Duodenal mucosa (tissue), 2 donors: ENCODE data around the gene TMEM94.
A peak's percentile ranks its signal among the peaks of the same experiment; 100 is the strongest.
"Not testable (repeated sequence)": the region's sequence is repeated elsewhere in the genome, so short reads cannot be mapped to it uniquely, and the experiment has no call there.

Source experiments
- H3K27ac ChIP-seq: one replicate; pipeline ENCODE4 v1.7.0; 2013; ENCODE audit warnings: low read depth, low read length
- H3K27me3 ChIP-seq, 2 donors: one replicate each; pipeline ENCODE4 v1.7.0; 2013; ENCODE audit warnings: low read length in 2 of 2, control low read depth in 1 of 2; ENCODE audit not compliant: insufficient read depth in 2 of 2, control insufficient read depth in 1 of 2
- H3K36me3 ChIP-seq, 2 donors: one replicate each; pipeline ENCODE4 v1.7.0; 2013; ENCODE audit warnings: low read length in 2 of 2, control low read depth in 1 of 2; ENCODE audit not compliant: insufficient read depth in 2 of 2, control insufficient read depth in 1 of 2
- H3K4me1 ChIP-seq, 2 donors: one replicate each; pipeline ENCODE4 v1.7.0; 2013; ENCODE audit warnings: low read length in 2 of 2, control low read depth in 1 of 2; ENCODE audit not compliant: insufficient read depth in 2 of 2, control insufficient read depth in 1 of 2
- H3K4me3 ChIP-seq, 2 donors: one replicate each; pipeline ENCODE4 v1.7.0; 2013; ENCODE audit warnings: low read length in 2 of 2, low read depth in 1 of 2
- H3K9ac ChIP-seq, 2 donors: one replicate each; pipeline ENCODE4 v1.7.0; 2013; ENCODE audit warnings: low read length in 2 of 2, low read depth in 1 of 2
- H3K9me3 ChIP-seq, 2 donors: one replicate each; pipeline ENCODE4 v1.7.0; 2013; ENCODE audit warnings: low read length in 2 of 2, control low read depth in 1 of 2; ENCODE audit not compliant: control insufficient read depth in 1 of 2

The TMEM94 gene

DNA sequence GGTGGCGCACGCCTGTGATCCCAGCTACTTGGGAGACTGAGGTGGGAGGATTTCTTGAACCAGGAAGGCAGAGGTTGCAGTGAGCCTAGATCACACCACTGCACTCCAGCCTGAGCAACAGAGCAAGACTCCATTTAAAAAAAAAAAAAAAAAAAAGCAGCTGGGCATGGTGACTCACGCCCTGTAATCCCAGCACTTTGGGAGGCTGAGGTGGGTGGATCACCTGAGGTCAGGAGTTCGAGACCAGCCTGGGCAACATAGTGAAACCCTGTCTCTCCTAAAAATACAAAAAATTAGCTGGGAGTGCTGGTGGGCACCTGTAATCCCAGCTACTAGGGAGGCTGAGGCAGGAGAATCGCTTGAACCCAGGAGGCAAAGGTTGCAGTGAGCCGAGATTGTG is 10.5 kb upstream of the TMEM94 start:
- H3K4me3 ChIP-seq, H3K27me3 ChIP-seq, H3K36me3 ChIP-seq, H3K27ac ChIP-seq, H3K9ac ChIP-seq, H3K9me3 ChIP-seq, H3K4me1 ChIP-seq: not testable (repeated sequence)

DNA sequence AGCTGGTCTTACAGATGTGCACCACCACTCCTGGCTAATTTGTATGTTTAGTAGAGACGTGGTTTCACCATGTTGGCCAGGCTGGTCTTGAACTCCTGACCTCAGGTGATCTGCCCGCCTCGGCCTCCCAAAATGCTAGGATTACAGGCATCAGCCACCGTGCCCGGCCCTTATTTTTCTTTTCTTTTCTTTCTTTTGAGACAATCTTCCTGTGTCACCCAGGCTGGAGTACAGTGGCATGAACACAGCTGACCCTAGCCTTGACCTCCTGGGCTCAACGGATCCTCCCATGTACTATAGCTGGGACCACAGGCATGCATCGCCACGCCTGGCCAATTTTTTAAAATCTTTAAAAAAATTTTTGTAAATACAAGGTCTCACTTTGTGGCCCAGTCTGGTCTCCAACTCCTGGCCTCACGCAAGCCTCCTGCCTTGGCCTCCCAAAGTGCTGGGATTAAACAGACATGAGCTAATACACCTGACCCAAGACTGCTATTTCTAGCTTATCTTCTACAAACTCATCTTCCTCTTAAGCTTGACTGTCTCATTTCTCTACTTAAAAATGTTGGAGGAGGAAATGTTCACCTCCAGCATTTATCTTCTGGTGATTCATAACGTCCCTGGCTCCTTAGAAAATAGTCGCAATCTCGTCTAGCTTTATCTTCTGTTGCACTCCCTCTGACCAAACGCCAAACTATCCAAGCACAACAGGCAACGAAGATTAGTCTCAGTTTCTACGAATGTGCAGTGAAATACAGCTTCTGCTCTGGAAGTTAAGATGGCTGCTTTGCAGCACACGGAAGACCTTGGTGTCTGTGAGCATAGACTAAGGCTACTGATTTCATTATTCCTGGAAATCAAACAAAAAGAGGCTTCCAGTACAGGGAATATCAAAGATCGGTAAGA is 8.2 kb upstream of the TMEM94 start:
- H3K4me3 ChIP-seq: no peak overlapping the region
- no peaks in the 10 kb centered on the region for H3K4me1 ChIP-seq
- H3K27me3 ChIP-seq: no peaks in the 10 kb centered on the region
- H3K9me3 ChIP-seq: no peaks in the 10 kb centered on the region
- no peak overlapping the region for H3K27ac ChIP-seq
- no peak overlapping the region for H3K9ac ChIP-seq
- no peaks in the 10 kb centered on the region for H3K36me3 ChIP-seq

DNA sequence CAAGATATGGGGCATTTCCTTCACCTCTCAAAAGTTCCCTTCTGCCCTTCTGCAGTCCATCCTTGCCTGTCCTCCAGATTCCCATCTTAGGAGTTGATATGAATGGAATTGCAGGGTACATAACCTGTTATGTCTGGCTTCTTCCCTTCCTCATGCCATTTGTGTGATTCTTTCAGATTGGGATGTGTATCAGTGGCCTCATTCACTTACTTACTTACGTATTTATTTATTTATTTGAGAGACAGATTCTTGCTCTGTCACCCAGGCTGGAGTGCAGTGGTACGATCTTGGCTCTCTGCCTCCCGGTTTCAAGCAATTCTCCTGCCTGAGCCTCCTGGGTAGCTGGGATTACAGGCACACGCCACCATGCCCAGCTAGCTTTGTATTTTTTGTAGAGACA is 6.2 kb upstream of the TMEM94 start:
- Histone ChIP-seq H3K36me3 (no peaks in the 10 kb centered on the region), H3K4me1 (peaks cover 0 to 10% of the 10 kb centered on the region in 2 donors), H3K27ac (no peak overlapping the region), H3K27me3 (no peaks in the 10 kb centered on the region), H3K9me3 (no peaks in the 10 kb centered on the region), H3K9ac (no peak overlapping the region), H3K4me3 (no peak overlapping the region)

DNA sequence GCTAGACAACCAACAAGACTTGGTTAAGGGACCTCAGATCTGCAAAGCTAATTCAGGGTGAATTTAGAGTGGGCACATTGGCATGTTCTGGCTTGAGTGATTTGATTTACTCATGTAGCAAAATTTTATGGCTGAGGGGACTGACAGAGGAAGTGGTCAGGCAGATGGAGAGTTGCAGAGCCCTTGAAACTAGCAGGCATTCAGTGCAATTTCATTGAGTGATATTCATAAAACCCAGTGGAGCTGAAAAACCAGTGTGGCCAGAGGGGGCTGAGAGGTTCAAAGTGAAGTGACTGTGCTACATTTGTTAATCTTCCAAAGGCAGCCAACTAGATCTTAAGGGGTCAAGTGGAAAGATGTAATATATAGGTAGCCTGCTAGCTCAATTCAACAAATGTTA is 2.2 kb upstream of the TMEM94 start:
- Histone ChIP-seq H3K36me3 (no peaks in the 10 kb centered on the region), H3K4me1 (peaks cover 17 to 27% of the 10 kb centered on the region in 2 donors), H3K4me3 (no peak overlapping the region), H3K27ac (no peak overlapping the region), H3K9ac (no peak overlapping the region), H3K9me3 (no peaks in the 10 kb centered on the region), H3K27me3 (no peaks in the 10 kb centered on the region)

DNA sequence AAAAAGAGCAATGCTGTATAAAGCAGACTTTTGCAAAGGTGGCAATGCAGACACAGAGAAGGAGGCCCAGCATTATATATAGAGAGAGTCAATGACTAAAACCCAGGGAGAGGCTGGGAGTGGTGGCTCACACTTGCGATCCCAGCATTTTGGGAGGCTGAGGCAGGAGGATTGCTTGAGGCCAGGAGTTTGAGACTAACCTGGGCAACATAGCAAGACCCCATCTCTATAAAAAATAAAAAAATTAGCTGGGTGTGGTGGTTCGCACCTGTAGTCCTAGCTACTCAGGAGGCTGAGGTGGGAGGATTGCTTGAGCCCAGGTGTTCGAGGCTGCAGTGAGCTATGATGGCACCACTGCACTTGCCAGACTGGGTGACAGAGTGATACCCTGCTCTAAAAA is 1.8 kb upstream of the TMEM94 start:
- H3K27ac ChIP-seq: not testable (repeated sequence)

DNA sequence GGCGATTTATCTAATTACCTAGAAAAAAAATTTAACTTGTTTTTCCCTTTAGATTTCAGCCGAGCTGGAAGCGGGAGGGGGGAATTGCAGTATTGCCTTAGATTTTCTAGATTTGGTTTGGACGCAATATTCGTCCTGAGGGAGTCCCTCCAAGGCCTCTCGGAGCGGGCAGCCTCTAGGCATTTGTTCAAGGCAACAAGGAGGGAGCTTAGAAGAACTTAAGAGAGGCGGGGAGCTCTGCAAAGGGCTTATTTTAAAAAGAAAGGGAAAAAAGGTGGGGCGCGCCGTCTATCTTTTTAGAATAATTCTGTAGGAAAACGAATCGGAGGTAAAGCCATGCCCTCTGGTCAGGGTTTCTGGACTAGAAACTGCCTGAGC is 407 bp upstream of the TMEM94 start:
- Histone ChIP-seq H3K36me3 (no peaks in the 10 kb centered on the region), H3K9ac (peak overlapping the region; percentile 58 to 99), H3K27ac (peak overlapping the region; percentile 68), H3K27me3 (no peaks in the 10 kb centered on the region), H3K4me1 (peaks cover 25 to 39% of the 10 kb centered on the region in 2 donors), H3K4me3 (peak overlapping the region; percentile 56 to 100), H3K9me3 (no peaks in the 10 kb centered on the region)

More for the DNA sequence above, 1.8 kb upstream of the TMEM94 start:
- not testable (repeated sequence) for H3K4me3 ChIP-seq, H3K36me3 ChIP-seq, H3K9ac ChIP-seq, H3K9me3 ChIP-seq, H3K27me3 ChIP-seq
- H3K4me1 ChIP-seq: peaks cover 22 to 32% of the 10 kb centered on the region in 2 donors

DNA sequence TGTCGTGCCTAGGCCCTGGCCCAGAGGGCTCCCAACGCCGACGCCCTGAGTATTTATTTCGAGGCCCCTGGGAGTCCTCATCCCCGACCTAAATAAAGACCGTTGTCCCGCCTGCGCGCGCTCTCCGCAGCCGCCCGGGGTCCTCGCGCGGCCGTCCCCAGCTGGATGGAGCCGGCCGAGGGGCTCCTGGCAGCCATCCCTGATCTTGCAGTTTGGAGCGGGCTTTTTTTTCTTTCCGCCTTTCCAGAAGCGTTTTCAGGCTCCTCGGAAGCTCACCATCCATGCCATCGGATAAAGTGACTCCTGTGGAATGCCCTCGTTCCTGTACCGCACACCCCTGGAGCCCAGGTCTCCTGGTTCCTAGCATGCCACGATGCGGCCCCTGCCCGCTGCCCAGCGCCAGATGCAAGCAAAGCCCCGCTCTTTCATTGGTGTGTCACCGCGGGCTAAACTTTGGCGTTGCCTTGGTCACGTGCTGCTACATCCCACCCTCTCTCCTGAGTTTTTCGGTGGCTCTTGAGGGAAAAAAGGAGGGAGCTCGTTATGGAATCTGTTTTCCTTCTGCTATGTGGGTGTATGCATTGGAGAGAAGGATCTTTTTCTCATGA is 716 bp downstream of the TMEM94 start:
- H3K9ac ChIP-seq: peak overlapping the region; percentile 93 to 99
- H3K9me3 ChIP-seq: no peaks in the 10 kb centered on the region
- peaks cover 25 to 39% of the 10 kb centered on the region in 2 donors for H3K4me1 ChIP-seq
- H3K27me3 ChIP-seq: no peaks in the 10 kb centered on the region
- H3K36me3 ChIP-seq: no peaks in the 10 kb centered on the region
- H3K4me3 ChIP-seq: peak overlapping the region; percentile 95 to 100
- H3K27ac ChIP-seq: peak overlapping the region; percentile 80

DNA sequence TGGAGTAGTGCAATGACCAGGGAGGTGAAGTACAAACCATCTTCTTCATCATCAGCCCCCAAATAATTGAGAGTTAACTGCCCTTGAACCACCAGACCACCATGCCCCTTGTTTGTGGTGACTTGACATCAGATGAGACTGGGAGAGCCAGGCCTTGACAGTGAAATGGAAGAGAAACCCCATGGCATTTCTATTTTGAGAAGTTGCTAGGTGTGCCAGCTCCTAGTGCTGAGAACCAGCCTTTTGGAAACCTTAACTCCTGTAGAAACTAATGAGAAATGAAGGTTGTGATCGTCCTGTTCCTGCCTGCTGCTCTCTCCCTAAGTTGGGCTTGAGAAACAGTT is 2.8 kb downstream of the TMEM94 start:
- peak overlapping the region in 1 of 2 donors; percentile 19 for H3K9ac ChIP-seq
- H3K27me3 ChIP-seq: no peaks in the 10 kb centered on the region
- peak overlapping the region; percentile 3 for H3K27ac ChIP-seq
- H3K4me3 ChIP-seq: peak overlapping the region in 1 of 2 donors; percentile 37
- H3K4me1 ChIP-seq: peaks cover 25 to 33% of the 10 kb centered on the region in 2 donors
- no peaks in the 10 kb centered on the region for H3K36me3 ChIP-seq
- H3K9me3 ChIP-seq: no peaks in the 10 kb centered on the region

DNA sequence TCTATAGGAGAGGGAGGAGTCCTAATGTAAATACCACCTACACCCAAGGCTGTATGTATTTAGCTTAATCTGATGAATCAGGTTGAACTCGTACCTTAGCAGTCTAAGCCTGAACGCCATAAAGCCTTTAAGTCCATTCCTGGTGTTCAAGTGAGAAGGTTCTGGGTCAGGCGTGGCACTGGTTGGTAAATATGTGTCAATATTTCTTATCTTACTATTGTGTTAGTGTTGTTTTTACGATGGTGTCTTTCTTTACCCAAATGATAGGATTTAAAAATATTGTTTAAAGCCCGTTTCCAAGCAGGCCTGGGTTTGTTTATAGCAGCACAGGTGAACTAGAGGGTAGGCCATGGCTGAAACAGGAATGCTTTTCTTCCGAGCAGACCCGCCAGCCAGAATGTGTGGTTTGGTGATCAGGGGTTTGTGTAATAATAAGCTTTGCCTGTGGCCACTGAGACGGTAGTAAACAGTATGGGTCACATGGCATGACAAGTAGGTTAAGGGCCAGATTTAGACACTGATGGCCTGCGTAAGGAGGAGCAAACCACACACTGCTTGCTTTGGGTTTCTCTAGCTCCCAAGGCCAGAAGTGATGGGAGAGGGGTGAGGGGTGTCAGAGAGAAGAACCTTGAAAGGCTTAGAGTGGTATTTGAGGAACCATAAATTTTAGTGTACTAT is 3.3 kb downstream of the TMEM94 start:
- peak overlapping the region; percentile 3 for H3K27ac ChIP-seq

DNA sequence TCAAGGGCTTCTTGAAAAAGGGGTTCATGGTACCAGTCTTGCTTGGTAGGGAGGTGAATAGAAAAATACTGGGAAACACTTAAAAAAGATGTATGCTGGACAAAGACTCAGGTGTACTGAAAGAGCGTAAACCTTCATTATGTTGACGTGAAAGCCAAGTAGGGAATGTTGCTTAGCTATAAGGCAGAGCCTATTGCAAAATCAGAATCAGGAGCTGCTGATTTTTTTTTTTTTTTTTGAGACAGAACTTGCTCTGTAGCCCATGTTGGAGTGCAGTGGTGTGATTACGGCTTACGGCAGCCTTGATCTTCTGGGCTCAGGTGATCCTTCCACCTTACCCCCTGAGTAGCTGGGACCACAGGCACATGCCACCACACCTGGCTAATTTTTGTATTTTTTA is 3.9 kb downstream of the TMEM94 start:
- Histone ChIP-seq H3K9me3 (no peaks in the 10 kb centered on the region), H3K36me3 (no peaks in the 10 kb centered on the region), H3K4me3 (no peak overlapping the region), H3K4me1 (peaks cover 25 to 29% of the 10 kb centered on the region in 2 donors), H3K27ac (no peak overlapping the region), H3K9ac (peak overlapping the region in 1 of 2 donors; percentile 31), H3K27me3 (no peaks in the 10 kb centered on the region)

More for the DNA sequence above, 3.3 kb downstream of the TMEM94 start:
- H3K9me3 ChIP-seq: no peaks in the 10 kb centered on the region
- no peaks in the 10 kb centered on the region for H3K36me3 ChIP-seq
- peak overlapping the region in 1 of 2 donors; percentile 31 for H3K9ac ChIP-seq
- peaks cover 25 to 30% of the 10 kb centered on the region in 2 donors for H3K4me1 ChIP-seq
- no peaks in the 10 kb centered on the region for H3K27me3 ChIP-seq
- peak overlapping the region in 1 of 2 donors; percentile 37 for H3K4me3 ChIP-seq
